Transverse colon (tissue), 4 donors: ENCODE measurements around the gene DEFB116. TPM values are rescaled to one million over a fixed set of nuclear protein-coding genes. Genes with fewer than 3 reads are reported as not detected.
"Not testable (repeated sequence)": the region's sequence is repeated elsewhere in the genome, so short reads cannot be mapped to it uniquely, and the experiment has no call there.

Source experiments
- DNase-seq: peaks from one replicate; pipeline ENCODE4 v3.0.0-alpha.2; 2019
- H3K27ac ChIP-seq, 4 donors: fragments of 200-600 bp; sonication (generic); 2 replicates each; pipeline ENCODE4 v1.5.1; 2016 to 2018; ENCODE audit warnings: inconsistent platforms in 4 of 4
- H3K27me3 ChIP-seq: fragments of 200-600 bp; sonication (generic); 2 replicates; pipeline ENCODE4 v1.5.1; 2017; ENCODE audit warnings: inconsistent platforms
- H3K36me3 ChIP-seq, 4 donors: fragments of 200-600 bp; sonication (generic); 2 replicates each; pipeline ENCODE4 v1.5.1; 2017 to 2019; ENCODE audit warnings: inconsistent platforms in 4 of 4
- H3K4me1 ChIP-seq, 4 donors: fragments of 200-600 bp; sonication (generic); 2 replicates each; pipeline ENCODE4 v1.5.1; 2017 to 2020; ENCODE audit warnings: inconsistent platforms in 4 of 4
- H3K4me3 ChIP-seq, 4 donors: fragments of 200-600 bp; sonication (generic); 1 replicate in 1 of 4; 2 replicates in 3 of 4; pipeline versions ENCODE4 v1.5.1 to v1.6.1; 2017 to 2019; ENCODE audit warnings: inconsistent platforms in 4 of 4
- H3K9me3 ChIP-seq, 2 donors: fragments of 200-600 bp; sonication (generic); 2 replicates each; pipeline ENCODE4 v1.5.1; 2017 to 2019; ENCODE audit warnings: inconsistent platforms in 2 of 2
- CTCF ChIP-seq, 5 experiments: fragments of 200-600 bp in 3 of 5; fragments of 450-650 bp in 2 of 5; sonication (generic) in 3 of 5; IDR thresholded peaks; 1 replicate in 2 of 5; 2 replicates in 3 of 5; pipeline ENCODE4 v1.5.1; 2016 to 2017; ENCODE audit warnings: antibody characterized with exemption in 5 of 5, inconsistent platforms in 3 of 5, mild to moderate bottlenecking in 2 of 5, moderate library complexity in 1 of 5
- EP300 ChIP-seq: sonication (generic); formaldehyde crosslinking; IDR thresholded peaks from one replicate; pipeline ENCODE4 v1.6.1; 2017; ENCODE audit warnings: antibody characterized with exemption, low read depth
- POLR2A ChIP-seq: fragments of 450-650 bp; IDR thresholded peaks from one replicate; pipeline ENCODE4 v1.6.1; 2016; ENCODE audit warnings: antibody characterized with exemption, mild to moderate bottlenecking, moderate library complexity
- POLR2AphosphoS5 ChIP-seq, 3 donors: sonication (generic); formaldehyde crosslinking; IDR thresholded peaks; one replicate each; pipeline ENCODE4 v1.6.1; 2016; ENCODE audit warnings: antibody characterized with exemption in 3 of 3
- WGBS, 2 donors: methylation state at CpG; one replicate each; pipeline ENCODE4 v1.1.5; 2018; ENCODE audit warnings: low coverage in 1 of 2; 5-methylcytosine and 5-hydroxymethylcytosine counted together
- in situ Hi-C, 4 donors: fragments of 200-750 bp; cut with MboI; loops; one replicate each; pipeline versions ENCODE4 v1.15.0 to v1.15.1; 2017; ENCODE audit warnings: low sequenced_read_pairs in 3 of 4, low pct_ligation_motif_present in 1 of 4, low pct_unique_long_range_greater_than_20kb in 1 of 4
- intact Hi-C: fragments of 100-400 bp; cut with DNase I; formaldehyde crosslinking; loops from one replicate; pipeline ENCODE4 v1.15.1; 2023; ENCODE audit warnings: low total_unique reads
- total RNA-seq, 4 donors: library from RNA; depleted of rRNA; stranded (reverse); fragments of >200 nt; gene quantifications; one replicate each; pipeline ENCODE4 v1.1.0, GENCODE V29; 2016

DEFB116 gene
- total RNA-seq, 4 donors from 2014 or later: not detected

DNA sequence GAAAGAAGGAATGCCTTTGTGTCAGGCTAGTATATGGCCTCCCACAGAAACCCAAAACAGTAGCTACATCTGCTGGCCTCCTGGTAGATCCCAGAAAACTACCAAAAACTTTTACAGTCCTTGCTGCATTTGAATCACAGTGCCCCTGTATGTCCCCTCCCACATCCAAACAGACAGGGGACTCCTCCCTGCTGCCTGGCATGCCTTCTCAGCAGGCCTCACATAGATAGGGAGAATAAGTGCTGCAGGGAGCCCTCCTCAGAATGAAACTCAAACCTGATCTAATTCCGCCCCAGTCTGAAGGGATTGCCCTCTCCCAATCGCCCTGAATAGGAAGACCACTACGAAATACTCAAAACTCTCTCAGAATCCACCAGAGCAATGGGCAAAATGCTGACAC lies 14.1 kb upstream of the DEFB116 start:
- Histone ChIP-seq H3K4me1 (no peaks in the 10 kb centered on the region), H3K27ac (no peak overlapping the region), H3K9me3 (peaks cover 0 to 12% of the 10 kb centered on the region in 2 donors), H3K4me3 (no peak overlapping the region), H3K36me3 (no peaks in the 10 kb centered on the region), H3K27me3 (no peaks in the 10 kb centered on the region)
- in situ Hi-C loops (loop anchor here in 1 of 4 donors (25.0 kb wide), 1 partner anchor 90 kb away; the partner anchor contains the start of gene DEFB121), intact Hi-C loops (no loop called here)
- TF ChIP-seq EP300 (no peak), CTCF (IDR thresholded peaks at IDR 0.05) (no peak), POLR2AphosphoS5 (IDR thresholded peaks at IDR 0.05) (no peak)
- DNase-seq: no peak
- 60 to 65% methylated on average over 1 to 3 of the region's 3 CpGs for WGBS, 2 donors

- DNase-seq, in situ Hi-C loops, H3K4me1 ChIP-seq, H3K27me3 ChIP-seq, H3K27ac ChIP-seq, intact Hi-C loops, H3K36me3 ChIP-seq, H3K4me3 ChIP-seq, H3K9me3 ChIP-seq: not testable (repeated sequence)
- 49 to 88% methylated on average over 4 to 7 of the region's 7 CpGs for WGBS, 2 donors
Observed at GRCh38 chr20:31284964-31285363, 23.4 kb downstream of the DEFB116 start.

- Histone ChIP-seq H3K36me3 (no peaks in the 10 kb centered on the region), H3K4me3 (no peak overlapping the region), H3K4me1 (no peaks in the 10 kb centered on the region), H3K27ac (no peak overlapping the region), H3K9me3 (peaks cover 7 to 8% of the 10 kb centered on the region in 2 donors), H3K27me3 (no peaks in the 10 kb centered on the region)
- 100% methylated on average over 1 of the region's 1 CpG; no CpG with 5 or more reads in 1 of the 2 donors for WGBS, 2 donors
- no peak for DNase-seq
- no peak for TF ChIP-seq EP300
- in situ Hi-C loops: no loop called here
- intact Hi-C loops: no loop called here
Observed at GRCh38 chr20:31278178-31278577, 30.2 kb downstream of the DEFB116 start.

- no peaks in the 10 kb centered on the region for H3K36me3 ChIP-seq
- WGBS, 2 donors: 87% methylated on average over 20 of the region's 20 CpGs; no CpG with 5 or more reads in 1 of the 2 donors
- in situ Hi-C loops: no loop called here
- TF ChIP-seq POLR2A: no peak
- no peak for TF ChIP-seq POLR2AphosphoS5 (IDR thresholded peaks at IDR 0.05)
- TF ChIP-seq EP300: no peak
- TF ChIP-seq CTCF (IDR thresholded peaks at IDR 0.05): no peak
- H3K4me3 ChIP-seq: no peak overlapping the region
- no peaks in the 10 kb centered on the region for H3K27me3 ChIP-seq
- intact Hi-C loops: no loop called here
- H3K9me3 ChIP-seq: peaks cover 16 to 27% of the 10 kb centered on the region in 2 donors
- DNase-seq: no peak
- no peak overlapping the region for H3K27ac ChIP-seq
- H3K4me1 ChIP-seq: no peaks in the 10 kb centered on the region
Observed at GRCh38 chr20:31274441-31274840, 33.9 kb downstream of the DEFB116 start.

DNA sequence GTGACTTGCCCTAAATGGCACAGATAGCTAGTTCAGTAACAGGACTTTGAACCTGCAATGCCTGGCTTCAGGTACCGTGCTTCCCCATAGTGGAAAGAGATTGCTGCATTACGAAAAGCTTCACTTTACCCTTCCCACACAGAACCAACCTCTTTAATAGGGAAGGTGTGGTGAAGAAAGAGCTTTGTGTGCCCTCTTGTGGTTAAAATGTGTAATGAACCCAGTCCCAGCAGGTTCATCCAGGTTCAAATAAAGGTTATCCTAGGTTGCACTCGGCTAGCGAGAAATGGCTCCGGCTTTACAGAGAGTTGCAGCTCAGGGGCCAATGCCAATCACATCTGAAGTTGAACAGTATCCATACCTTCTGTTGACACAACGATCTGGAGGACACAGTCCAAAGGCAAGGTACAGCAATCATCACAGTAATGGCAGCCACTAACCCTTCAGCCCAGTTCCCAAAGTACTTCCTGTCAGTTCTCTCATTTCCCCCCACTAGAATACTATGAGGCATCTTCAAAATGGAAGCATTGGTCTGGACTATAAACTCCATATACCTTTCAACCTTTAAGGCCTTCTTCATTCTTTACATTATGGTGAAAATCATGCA lies 48.0 kb downstream of the DEFB116 start:
- no peak overlapping the region for H3K4me3 ChIP-seq
- in situ Hi-C loops (no loop called here), intact Hi-C loops (no loop called here)
- no peaks in the 10 kb centered on the region for H3K27me3 ChIP-seq
- H3K9me3 ChIP-seq: peaks cover 0 to 5% of the 10 kb centered on the region in 2 donors
- TF ChIP-seq EP300 (no peak), POLR2A (no peak), CTCF (IDR thresholded peaks at IDR 0.05) (peak in 3 of 5 experiments; percentile 11 to 24 (median 23))
- DNase-seq: no peak
- no peak overlapping the region for H3K27ac ChIP-seq
- H3K4me1 ChIP-seq: no peaks in the 10 kb centered on the region
- H3K36me3 ChIP-seq: no peaks in the 10 kb centered on the region
- 68 to 80% methylated on average over 2 to 6 of the region's 6 CpGs for WGBS, 2 donors
